K562 (cell line): ENCODE measurements around the gene PGS1.

Source experiments
- CHD2 ChIP-seq: IDR thresholded peaks from 2 replicates; pipeline ENCODE4 v1.6.1; 2011; ENCODE audit warnings: low read depth, low read length
- CTCF ChIP-seq, 3 experiments: IDR thresholded peaks in 2 of 3; conservative IDR thresholded peaks in 1 of 3; 2 replicates each; pipeline ENCODE4 v1.5.1; 2011 to 2012; ENCODE audit warnings: low read length in 3 of 3, mild to moderate bottlenecking in 3 of 3, control low read depth in 2 of 3, improper control_type of control experiment in 1 of 3, inconsistent platforms in 1 of 3, low read depth in 1 of 3, mixed read lengths in 1 of 3, moderate library complexity in 1 of 3; ENCODE audit not compliant: insufficient read depth in 2 of 3
- FOXJ2 ChIP-seq: fragments of 200-800 bp; sonication (Bioruptor generic); IDR thresholded peaks from 2 replicates; pipeline ENCODE4 v1.6.1; 2016; ENCODE audit warnings: missing genetic modification characterization, missing compliant biosample characterization
- ILK ChIP-seq: fragments of 450-650 bp; IDR thresholded peaks from 2 replicates; pipeline ENCODE4 v1.6.1; 2016; ENCODE audit warnings: missing genetic modification characterization, low read depth, mild to moderate bottlenecking, missing compliant biosample characterization, moderate library complexity, borderline replicate concordance
- KLF16 ChIP-seq: IDR thresholded peaks from 2 replicates; pipeline ENCODE4 v1.6.1; 2016; ENCODE audit warnings: antibody characterized with exemption
- NFE2L1 ChIP-seq: fragments of 450-650 bp; IDR thresholded peaks from 2 replicates; pipeline ENCODE4 v1.6.1; 2016; ENCODE audit warnings: missing genetic modification characterization, low read depth, mild to moderate bottlenecking, missing compliant biosample characterization, moderate library complexity, borderline replicate concordance
- POLR2AphosphoS5 ChIP-seq: IDR thresholded peaks from 2 replicates; pipeline ENCODE4 v1.6.1; 2011; ENCODE audit warnings: mild to moderate bottlenecking, low read depth, low read length, moderate library complexity; ENCODE audit not compliant: control insufficient read depth, insufficient read depth
- XRCC3 ChIP-seq: fragments of 450-650 bp; IDR thresholded peaks from 2 replicates; pipeline ENCODE4 v1.6.1; 2017; ENCODE audit warnings: mild to moderate bottlenecking, moderate library complexity
- ZNF717 ChIP-seq: fragments of 250-450 bp; sonication (Bioruptor Pico); IDR thresholded peaks from 2 replicates; pipeline ENCODE4 v1.5.0; 2021

- TF ChIP-seq NFE2L1 (tag) = no peak
- no peak for TF ChIP-seq XRCC3
- TF ChIP-seq POLR2AphosphoS5 = no peak
- no peak for TF ChIP-seq CTCF (IDR thresholded peaks at IDR 0.05 in 2 of 3, conservative IDR thresholded peaks at IDR 0.05 in 1 of 3; ENCODE audit: insufficient read depth in 2 of 3, low read depth in 1 of 3, low read length in 3 of 3)
- no peak for TF ChIP-seq ILK (tag)
- no peak for TF ChIP-seq ZNF717
- no peak for TF ChIP-seq KLF16
- TF ChIP-seq CHD2 = no peak
- TF ChIP-seq FOXJ2 (tag) = no peak
Observed at GRCh38 chr17:78364436-78365281, 13.8 kb upstream of the PGS1 start.
